A673 (cell line): ENCODE measurements around the gene SORBS2. TPM values are rescaled to one million over a fixed set of nuclear protein-coding genes. Genes with fewer than 3 reads are reported as not detected.

Source experiments
- BruUV-seq: library from RNA; stranded (reverse); fragments of 400-500 nt; replicated peaks from 2 replicates; lab custom pipeline; 2021; lab: Mats Ljungman, UMichigan
- CTCF ChIA-PET: fragments of 300-600 bp; sonication (Branson Sonifier 250); formaldehyde crosslinking; loops from one replicate; lab custom pipeline; 2022; ENCODE audit warnings: antibody characterized with exemption; lab: Charles Lee
- POLR2A ChIA-PET: fragments of 300-600 bp; sonication (Branson Sonifier 250); formaldehyde crosslinking; loops from one replicate; lab custom pipeline; 2022; ENCODE audit warnings: antibody characterized with exemption; ENCODE audit not compliant: low non-redundant PET; lab: Charles Lee
- DNase-seq: peaks from one replicate; pipeline ENCODE4 v3.0.0-alpha.2; 2015; ENCODE audit warnings: low spot score
- H3K27ac ChIP-seq: fragments of 200-600 bp; sonication (generic); 2 replicates; pipeline ENCODE4 v1.5.1; 2016; ENCODE audit warnings: mixed run types, low read depth, mild to moderate bottlenecking, mixed read lengths, antibody characterized with exemption, low read length; ENCODE audit not compliant: poor library complexity, severe bottlenecking
- H3K27me3 ChIP-seq: fragments of 200-600 bp; sonication (generic); replicated peaks from 2 replicates; pipeline ENCODE4 v1.6.1; 2017; ENCODE audit warnings: mixed run types, low read depth, mild to moderate bottlenecking, mixed read lengths, antibody characterized with exemption, low read length; ENCODE audit not compliant: insufficient read depth, poor library complexity
- H3K36me3 ChIP-seq: fragments of 200-600 bp; sonication (generic); 2 replicates; pipeline ENCODE4 v1.6.1; 2016; ENCODE audit warnings: mixed run types, mild to moderate bottlenecking, mixed read lengths, antibody characterized with exemption, low read length; ENCODE audit not compliant: insufficient read depth, poor library complexity, severe bottlenecking
- H3K4me1 ChIP-seq: fragments of 200-600 bp; sonication (generic); 2 replicates; pipeline ENCODE4 v1.6.1; 2017; ENCODE audit warnings: mixed run types, mild to moderate bottlenecking, mixed read lengths, antibody characterized with exemption, low read length; ENCODE audit not compliant: insufficient read depth, poor library complexity, severe bottlenecking
- H3K4me3 ChIP-seq: fragments of 200-600 bp; sonication (generic); 2 replicates; pipeline ENCODE4 v1.5.1; 2016; ENCODE audit warnings: low read depth, mixed run types, mild to moderate bottlenecking, mixed read lengths, low read length; ENCODE audit not compliant: poor library complexity, severe bottlenecking
- H3K9me3 ChIP-seq: fragments of 200-600 bp; sonication (generic); 2 replicates; pipeline ENCODE4 v1.6.1; 2016; ENCODE audit warnings: mixed run types, low read depth, mild to moderate bottlenecking, mixed read lengths, antibody characterized with exemption, low read length; ENCODE audit not compliant: poor library complexity, severe bottlenecking
- EZH2 ChIP-seq: fragments of 200-600 bp; sonication (generic); IDR thresholded peaks from 2 replicates; pipeline ENCODE4 v1.6.1; 2017; ENCODE audit warnings: borderline replicate concordance, low read depth, mild to moderate bottlenecking, mixed read lengths, antibody characterized with exemption, low read length; ENCODE audit not compliant: poor library complexity, severe bottlenecking
- intact Hi-C: fragments of 100-400 bp; cut with micrococcal nuclease; formaldehyde crosslinking; loops from one replicate; pipeline ENCODE4 v1.10.0; 2022; ENCODE audit not compliant: unreplicated experiment
- total RNA-seq: library from RNA; stranded (reverse); gene quantifications from 2 replicates; pipeline ENCODE4 v1.2.3, GENCODE V29; 2021
- TF ChIP-seq, protein P1 (sequence below): fragments of 300-800, 200-600 bp; sonication (generic); conservative IDR thresholded peaks from 2 replicates; pipeline ENCODE4 v1.5.1; 2017; ENCODE audit warnings: low read depth, mild to moderate bottlenecking, antibody characterized with exemption, low read length, moderate library complexity, mixed read lengths

The SORBS2 gene
- total RNA-seq, 1 experiment from 2014 or later: not detected

DNA sequence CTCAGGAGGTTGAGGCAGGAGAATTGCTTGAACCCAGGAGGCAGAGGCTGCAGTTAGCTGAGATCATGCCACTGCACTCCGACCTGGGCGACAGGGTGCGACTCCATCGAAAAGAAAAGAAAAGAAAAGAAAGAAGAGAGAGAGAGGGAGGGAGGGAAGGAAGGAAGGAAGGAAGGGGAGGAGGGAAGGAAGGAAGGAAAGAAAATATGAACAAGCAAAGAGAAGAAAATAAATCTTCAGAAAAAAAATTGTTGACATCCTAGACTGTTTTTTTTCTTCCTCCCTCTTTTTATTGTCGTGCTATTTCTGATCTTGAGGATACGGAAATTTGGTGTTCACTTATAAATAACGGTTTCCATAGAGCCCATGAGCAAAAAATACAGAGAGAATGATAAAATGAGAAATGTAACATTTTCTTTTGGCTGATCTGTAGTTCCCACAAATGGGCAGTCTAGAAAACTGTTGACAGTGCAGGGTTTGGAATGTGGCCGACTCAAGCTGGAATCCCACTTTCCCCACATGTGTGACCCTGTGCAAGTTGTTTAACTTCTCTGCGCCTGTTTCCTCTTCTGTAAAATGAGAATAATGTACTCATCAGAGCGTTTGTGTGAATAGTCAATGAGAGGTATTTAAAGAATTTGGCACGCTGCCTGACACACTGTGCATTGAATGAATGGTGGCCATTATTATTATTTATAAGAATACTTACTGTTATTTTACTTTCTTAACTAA is 19.4 kb downstream of the SORBS2 start:
- Histone ChIP-seq H3K9me3 (no peaks in the 10 kb centered on the region), H3K4me3 (no peak overlapping the region), H3K4me1 (peaks cover 6% of the 10 kb centered on the region), H3K27ac (no peak overlapping the region), H3K36me3 (no peaks in the 10 kb centered on the region), H3K27me3 (no peaks in the 10 kb centered on the region)
- intact Hi-C loops: no loop called here
- no TSS peak for BruUV-seq
- TF ChIP-seq EZH2: no peak
- TF ChIP-seq, protein P1, sequence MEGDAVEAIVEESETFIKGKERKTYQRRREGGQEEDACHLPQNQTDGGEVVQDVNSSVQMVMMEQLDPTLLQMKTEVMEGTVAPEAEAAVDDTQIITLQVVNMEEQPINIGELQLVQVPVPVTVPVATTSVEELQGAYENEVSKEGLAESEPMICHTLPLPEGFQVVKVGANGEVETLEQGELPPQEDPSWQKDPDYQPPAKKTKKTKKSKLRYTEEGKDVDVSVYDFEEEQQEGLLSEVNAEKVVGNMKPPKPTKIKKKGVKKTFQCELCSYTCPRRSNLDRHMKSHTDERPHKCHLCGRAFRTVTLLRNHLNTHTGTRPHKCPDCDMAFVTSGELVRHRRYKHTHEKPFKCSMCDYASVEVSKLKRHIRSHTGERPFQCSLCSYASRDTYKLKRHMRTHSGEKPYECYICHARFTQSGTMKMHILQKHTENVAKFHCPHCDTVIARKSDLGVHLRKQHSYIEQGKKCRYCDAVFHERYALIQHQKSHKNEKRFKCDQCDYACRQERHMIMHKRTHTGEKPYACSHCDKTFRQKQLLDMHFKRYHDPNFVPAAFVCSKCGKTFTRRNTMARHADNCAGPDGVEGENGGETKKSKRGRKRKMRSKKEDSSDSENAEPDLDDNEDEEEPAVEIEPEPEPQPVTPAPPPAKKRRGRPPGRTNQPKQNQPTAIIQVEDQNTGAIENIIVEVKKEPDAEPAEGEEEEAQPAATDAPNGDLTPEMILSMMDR: no peak
- ChIA-PET CTCF (no interaction called here), POLR2A (no interaction called here)
- DNase-seq: peak; percentile 71

DNA sequence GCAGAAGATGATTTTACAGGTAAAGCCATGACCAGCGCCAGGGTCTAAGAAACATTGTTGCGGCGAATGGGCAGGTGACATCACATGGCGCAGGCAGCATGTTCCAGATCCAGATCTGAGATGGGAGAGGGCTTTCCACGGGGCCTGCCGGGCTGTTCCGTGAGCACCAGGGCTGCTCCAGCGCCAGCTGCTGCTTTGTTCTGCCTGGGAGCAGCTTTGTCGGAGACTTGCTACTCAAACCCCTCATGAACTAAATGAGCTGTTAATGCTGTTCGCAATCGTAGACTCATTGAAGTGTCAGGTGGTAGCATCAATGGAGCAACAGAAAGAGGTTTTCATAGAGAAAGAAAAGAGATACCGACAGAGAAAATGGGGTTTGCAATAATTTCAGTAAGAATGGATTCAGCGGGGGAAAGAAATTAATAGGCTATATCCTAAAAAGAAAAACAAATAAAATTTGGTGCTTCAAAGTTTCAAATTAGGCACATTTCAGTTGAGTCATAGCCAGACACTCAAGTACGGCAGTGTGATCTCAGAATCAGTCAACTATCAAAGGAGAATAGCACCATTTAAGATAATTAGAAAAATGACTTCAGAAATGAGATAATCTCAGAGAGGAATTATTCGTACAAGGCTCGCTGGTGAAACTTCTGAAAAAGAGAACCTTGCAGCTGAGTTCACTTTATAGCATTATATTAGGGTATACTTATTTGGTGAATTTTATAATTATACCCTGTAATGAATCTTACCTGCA is 23.9 kb downstream of the SORBS2 start:
- CTCF ChIA-PET: no interaction called here
- BruUV-seq: no TSS peak
- TF ChIP-seq, protein P1: no peak
- TF ChIP-seq EZH2: no peak
- Histone ChIP-seq H3K36me3 (no peaks in the 10 kb centered on the region), H3K9me3 (no peaks in the 10 kb centered on the region), H3K27me3 (no peaks in the 10 kb centered on the region), H3K4me1 (peaks cover 6% of the 10 kb centered on the region), H3K4me3 (no peak overlapping the region), H3K27ac (no peak overlapping the region)
- no peak for DNase-seq
- POLR2A ChIA-PET: no interaction called here
- intact Hi-C loops: no loop called here

DNA sequence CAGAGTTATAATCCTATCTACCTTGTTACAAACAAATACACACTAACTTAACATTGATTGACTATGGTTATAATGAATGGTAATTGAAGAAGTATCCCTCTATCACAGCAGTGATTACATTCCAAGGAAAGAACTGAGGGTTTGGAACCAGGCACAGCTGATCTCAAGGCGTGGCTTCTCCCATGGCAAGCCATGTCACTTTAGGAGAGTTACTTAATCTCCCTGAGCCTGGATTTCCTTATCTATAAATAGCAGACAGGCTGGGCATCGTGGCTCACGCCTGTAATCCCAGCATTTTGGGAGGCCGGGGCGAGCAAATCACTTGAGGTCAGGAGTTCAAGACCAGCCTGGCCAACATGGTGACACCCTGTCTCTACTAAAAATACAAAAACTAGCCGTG is 25.6 kb downstream of the SORBS2 start:
- Histone ChIP-seq H3K27me3 (no peaks in the 10 kb centered on the region), H3K4me1 (no peaks in the 10 kb centered on the region), H3K9me3 (no peaks in the 10 kb centered on the region), H3K36me3 (no peaks in the 10 kb centered on the region), H3K27ac (no peak overlapping the region), H3K4me3 (no peak overlapping the region)
- ChIA-PET POLR2A (no interaction called here), CTCF (interaction anchor here (0.7 kb wide), 1 partner anchor 651 kb away, joined by 12 read pairs; no protein-coding TSS in a partner anchor)
- intact Hi-C loops: no loop called here
- no TSS peak for BruUV-seq
- DNase-seq: no peak
- no peak for TF ChIP-seq EZH2
